BE2C (cell line): ENCODE measurements around the gene MTARC2. TPM values are rescaled to one million over a fixed set of nuclear protein-coding genes. Genes with fewer than 3 reads are reported as not detected.

ENCODE experiments used
- DNase-seq: peaks from one replicate; pipeline ENCODE4 v3.0.0-alpha.2; 2020
- H3K27me3 ChIP-seq: fragments of 250-450 bp; sonication (Bioruptor Pico); 2 replicates; pipeline ENCODE4 v1.5.1; 2020; ENCODE audit warnings: mild to moderate bottlenecking
- H3K36me3 ChIP-seq: fragments of 250-450 bp; sonication (Bioruptor Pico); 2 replicates; pipeline ENCODE4 v1.5.1; 2020; ENCODE audit warnings: mild to moderate bottlenecking
- H3K4me1 ChIP-seq: fragments of 250-450 bp; sonication (Bioruptor Pico); 2 replicates; pipeline ENCODE4 v1.5.1; 2020
- H3K4me3 ChIP-seq: 2 replicates; pipeline ENCODE4 v1.5.1; 2011; ENCODE audit warnings: low read depth, low read length
- H3K9me3 ChIP-seq: fragments of 250-450 bp; sonication (Bioruptor Pico); 2 replicates; pipeline ENCODE4 v1.5.1; 2020
- polyA plus RNA-seq: library from polyadenylated mRNA; unstranded; fragments of >200 nt; gene quantifications from one replicate; pipeline ENCODE4 v1.2.1, GENCODE V29; 2012; ENCODE audit warnings: low read depth, missing spikeins; ENCODE audit not compliant: insufficient read length, insufficient read depth
- TF ChIP-seq, protein P1 (sequence below): IDR thresholded peaks from 2 replicates; pipeline ENCODE4 v1.5.1; 2012; ENCODE audit warnings: mild to moderate bottlenecking, low read depth, low read length

The MTARC2 gene
- not detected for polyA plus RNA-seq

DNA sequence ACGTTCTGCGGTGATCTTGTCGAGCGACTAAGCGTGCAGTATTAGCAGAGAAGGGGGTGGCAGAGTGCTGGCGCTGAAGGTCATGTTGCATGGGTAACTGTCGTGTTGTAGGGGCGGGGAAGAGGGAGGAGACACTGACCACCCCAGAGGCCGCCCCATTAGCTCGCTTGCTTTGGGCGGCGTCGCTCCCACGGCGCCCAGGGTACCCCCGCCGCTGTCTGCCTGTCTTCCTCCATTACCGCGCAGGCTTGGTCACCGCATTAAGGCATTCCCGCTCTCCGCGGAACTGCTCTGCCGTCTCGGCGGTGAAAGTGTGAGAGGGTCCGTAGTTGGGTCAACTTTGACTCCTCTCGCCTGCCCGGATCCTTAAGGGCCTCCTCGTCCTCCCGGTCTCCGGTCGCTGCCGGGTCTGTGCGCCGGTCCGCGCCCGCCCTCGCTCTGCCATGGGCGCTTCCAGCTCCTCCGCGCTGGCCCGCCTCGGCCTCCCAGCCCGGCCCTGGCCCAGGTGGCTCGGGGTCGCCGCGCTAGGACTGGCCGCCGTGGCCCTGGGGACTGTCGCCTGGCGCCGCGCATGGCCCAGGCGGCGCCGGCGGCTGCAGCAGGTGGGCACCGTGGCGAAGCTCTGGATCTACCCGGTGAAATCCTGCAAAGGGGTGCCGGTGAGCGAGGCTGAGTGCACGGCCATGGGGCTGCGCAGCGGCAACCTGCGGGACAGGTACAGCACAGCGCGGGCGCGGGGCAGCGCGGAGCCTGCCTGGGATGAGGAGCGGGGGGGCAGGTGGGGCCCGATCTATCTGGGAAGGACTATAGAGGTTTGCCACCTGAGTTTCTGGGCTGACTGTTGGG, at the start of gene MTARC2:
MTARC2 (plus strand) TSS at position 234 of the 846 bp plus-strand sequence; CDS start at position 444, 210 bp downstream.
- DNase-seq: peak; percentile 22
- H3K4me3 ChIP-seq: peak within 1 kb of the TSS; percentile 41

DNA sequence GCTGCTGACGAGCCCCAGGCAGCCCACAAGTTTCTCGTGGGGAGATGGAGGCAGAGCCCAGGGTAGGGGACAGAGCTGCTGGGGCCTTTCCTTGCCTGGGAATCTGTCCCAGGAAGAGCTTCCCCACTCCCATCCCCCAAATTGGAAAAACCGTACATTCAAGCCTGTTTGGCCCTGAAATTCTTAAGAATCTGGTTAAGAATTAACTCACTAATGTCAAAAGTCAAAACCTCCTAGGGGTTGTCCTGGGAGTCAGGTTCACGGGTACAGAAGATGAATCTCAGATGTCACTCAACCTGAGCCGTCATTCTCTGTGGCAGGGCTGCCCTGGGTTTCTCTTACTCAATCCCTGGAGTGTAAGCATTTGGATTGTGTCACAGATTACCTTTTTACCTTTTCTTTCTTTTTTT, 49.5 kb upstream of the MTARC2 start:
- Histone ChIP-seq H3K27me3 (no peaks in the 10 kb centered on the region), H3K4me1 (no peaks in the 10 kb centered on the region), H3K4me3 (no peak overlapping the region), H3K36me3 (no peaks in the 10 kb centered on the region), H3K9me3 (no peaks in the 10 kb centered on the region)
- DNase-seq: no peak
- TF ChIP-seq, protein P1, sequence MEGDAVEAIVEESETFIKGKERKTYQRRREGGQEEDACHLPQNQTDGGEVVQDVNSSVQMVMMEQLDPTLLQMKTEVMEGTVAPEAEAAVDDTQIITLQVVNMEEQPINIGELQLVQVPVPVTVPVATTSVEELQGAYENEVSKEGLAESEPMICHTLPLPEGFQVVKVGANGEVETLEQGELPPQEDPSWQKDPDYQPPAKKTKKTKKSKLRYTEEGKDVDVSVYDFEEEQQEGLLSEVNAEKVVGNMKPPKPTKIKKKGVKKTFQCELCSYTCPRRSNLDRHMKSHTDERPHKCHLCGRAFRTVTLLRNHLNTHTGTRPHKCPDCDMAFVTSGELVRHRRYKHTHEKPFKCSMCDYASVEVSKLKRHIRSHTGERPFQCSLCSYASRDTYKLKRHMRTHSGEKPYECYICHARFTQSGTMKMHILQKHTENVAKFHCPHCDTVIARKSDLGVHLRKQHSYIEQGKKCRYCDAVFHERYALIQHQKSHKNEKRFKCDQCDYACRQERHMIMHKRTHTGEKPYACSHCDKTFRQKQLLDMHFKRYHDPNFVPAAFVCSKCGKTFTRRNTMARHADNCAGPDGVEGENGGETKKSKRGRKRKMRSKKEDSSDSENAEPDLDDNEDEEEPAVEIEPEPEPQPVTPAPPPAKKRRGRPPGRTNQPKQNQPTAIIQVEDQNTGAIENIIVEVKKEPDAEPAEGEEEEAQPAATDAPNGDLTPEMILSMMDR: no peak

More for the DNA sequence above, at the start of gene MTARC2:
- H3K4me1 ChIP-seq: no peaks in the 10 kb centered on the region
- no peaks in the 10 kb centered on the region; the same call in 1 of the 2 replicates for H3K9me3 ChIP-seq
- no peaks in the 10 kb centered on the region for H3K36me3 ChIP-seq
- TF ChIP-seq, protein P1: no peak
- H3K27me3 ChIP-seq: peaks cover 13% of the 10 kb centered on the region; the same call in 1 of the 2 replicates

DNA sequence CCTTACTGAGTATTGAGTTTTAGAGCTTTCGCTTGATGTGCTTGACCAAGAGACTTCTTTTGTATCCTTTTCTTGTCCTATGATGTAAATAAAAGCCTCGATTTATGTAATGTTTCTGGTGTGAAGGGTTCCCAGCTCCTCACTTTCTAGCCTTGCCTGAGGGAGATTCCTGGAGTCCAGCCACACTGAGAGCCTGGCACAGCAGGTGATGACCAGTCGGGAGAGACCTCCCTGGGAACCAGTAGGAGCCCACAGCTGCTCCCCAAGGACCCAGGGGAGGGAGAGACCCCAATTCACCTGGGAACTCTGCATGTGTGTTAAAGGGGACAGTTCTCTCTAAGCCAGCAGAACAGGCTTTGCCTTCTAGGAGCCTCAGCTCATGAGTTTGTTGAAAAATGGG, 49.1 kb upstream of the MTARC2 start:
- Histone ChIP-seq H3K4me1 (no peaks in the 10 kb centered on the region), H3K9me3 (no peaks in the 10 kb centered on the region), H3K4me3 (no peak overlapping the region), H3K36me3 (no peaks in the 10 kb centered on the region), H3K27me3 (no peaks in the 10 kb centered on the region)
- TF ChIP-seq, protein P1: no peak
- no peak for DNase-seq

DNA sequence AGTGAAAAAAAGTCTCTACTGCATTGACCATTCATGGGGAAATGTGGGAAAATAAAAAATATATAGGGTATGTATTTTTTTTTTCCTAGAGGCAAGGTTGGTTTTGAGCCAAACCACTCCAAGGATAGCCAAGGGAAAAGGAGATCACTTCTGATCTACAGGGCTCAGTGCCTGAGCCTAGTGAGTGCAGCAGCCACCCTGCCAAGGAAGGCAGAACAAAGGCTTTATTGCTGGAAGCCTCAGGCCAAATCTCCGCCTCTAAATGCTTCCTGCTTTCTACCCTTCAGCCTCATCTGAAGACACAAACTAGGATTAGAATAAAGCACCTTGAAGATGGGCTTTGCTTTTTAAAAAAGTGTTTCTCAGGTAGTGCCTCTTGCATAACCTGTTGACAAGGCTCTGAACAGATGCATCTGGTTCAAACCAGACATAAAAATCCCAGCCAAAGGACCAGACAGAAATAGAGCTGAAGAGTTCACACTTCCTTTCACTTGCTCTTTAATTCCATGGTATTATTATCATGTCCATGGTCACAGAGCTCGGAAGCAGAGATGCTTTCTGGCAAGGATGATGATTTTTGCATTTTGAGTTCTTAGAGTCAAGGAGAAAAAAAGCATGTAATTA, 47.5 kb upstream of the MTARC2 start:
- TF ChIP-seq, protein P1: no peak
- DNase-seq: no peak

DNA sequence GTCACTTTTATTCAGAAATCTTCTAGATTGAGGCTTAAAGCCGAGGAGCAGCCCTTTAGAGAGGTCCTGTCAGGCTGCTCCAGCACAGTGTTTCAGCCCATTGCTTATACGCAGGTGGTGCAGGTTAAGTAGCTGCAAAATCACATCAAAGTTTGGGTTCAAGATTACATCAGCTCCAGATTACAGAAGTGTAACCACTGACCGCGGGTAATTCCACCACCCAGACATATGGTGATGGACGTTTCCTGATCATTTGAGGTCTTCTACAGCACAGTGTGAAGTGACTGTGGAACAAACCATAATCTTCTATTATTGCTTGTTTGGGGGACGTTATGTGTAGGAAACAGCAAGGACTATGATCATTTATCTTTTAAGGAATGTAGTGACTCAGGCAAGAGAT, 46.1 kb upstream of the MTARC2 start:
- TF ChIP-seq, protein P1: no peak
- Histone ChIP-seq H3K36me3 (no peaks in the 10 kb centered on the region), H3K4me1 (no peaks in the 10 kb centered on the region), H3K27me3 (no peaks in the 10 kb centered on the region), H3K9me3 (no peaks in the 10 kb centered on the region), H3K4me3 (no peak overlapping the region)
- no peak for DNase-seq

More for the DNA sequence above, 47.5 kb upstream of the MTARC2 start:
- no peaks in the 10 kb centered on the region for H3K36me3 ChIP-seq
- no peaks in the 10 kb centered on the region for H3K27me3 ChIP-seq
- no peaks in the 10 kb centered on the region for H3K4me1 ChIP-seq
- no peaks in the 10 kb centered on the region for H3K9me3 ChIP-seq
- no peak overlapping the region for H3K4me3 ChIP-seq
